Epidermal melanocyte (primary cell): ENCODE data around the gene M6PR.

Experiments used
- DNase-seq: peaks from one replicate; pipeline ENCODE4 v3.0.0; 2011; ENCODE audit warnings: low spot score; ENCODE audit not compliant: insufficient read length

M6PR gene

DNA sequence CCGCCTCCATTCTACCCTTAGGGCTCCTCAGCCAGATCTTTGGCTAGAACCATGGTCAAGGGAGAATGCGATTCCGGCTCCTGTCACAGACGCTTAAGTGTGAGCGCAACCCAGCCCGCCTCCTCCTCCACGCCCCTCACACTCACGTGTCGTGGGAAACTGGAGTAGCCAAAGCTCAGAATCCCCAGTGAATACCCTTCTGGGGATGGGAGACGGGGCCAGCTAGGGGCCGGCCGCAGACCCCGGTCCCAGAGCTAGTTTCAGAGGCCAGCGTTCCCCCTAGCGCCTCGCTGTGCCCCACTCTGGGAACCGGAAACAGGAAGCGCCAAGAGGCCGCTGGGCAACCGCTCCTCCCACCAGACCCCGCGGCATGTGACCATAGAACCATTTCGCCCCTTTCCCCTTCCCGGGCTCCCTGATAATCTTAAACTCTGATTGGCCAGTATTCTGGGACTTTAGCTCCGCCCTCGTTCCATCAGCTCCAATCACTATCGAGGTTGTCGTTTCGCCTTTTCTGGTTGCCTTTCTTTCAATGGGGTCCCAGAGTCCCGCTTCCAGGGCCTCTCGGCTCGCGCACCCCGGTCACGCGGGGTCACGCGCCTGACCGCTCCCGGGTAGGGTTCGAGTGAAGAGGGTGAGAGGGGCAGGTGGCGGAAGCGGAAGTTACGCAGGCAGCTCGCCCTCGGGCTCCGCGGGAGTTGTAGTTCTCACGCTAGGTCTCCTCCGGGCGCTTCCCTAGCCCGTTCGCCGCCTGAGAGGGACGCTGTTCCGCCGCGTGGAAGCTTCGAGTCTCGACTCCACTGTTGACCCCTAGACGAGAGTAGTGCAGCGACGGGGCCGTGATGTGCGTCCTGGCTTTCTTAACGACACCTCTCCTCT lies at the start of gene M6PR:
Gene M6PR, minus strand, starts transcription at position 304 of the 879 bp plus-strand sequence. CDS start 3,241 bp downstream, outside the sequence.
- peak; percentile 96 for DNase-seq

DNA sequence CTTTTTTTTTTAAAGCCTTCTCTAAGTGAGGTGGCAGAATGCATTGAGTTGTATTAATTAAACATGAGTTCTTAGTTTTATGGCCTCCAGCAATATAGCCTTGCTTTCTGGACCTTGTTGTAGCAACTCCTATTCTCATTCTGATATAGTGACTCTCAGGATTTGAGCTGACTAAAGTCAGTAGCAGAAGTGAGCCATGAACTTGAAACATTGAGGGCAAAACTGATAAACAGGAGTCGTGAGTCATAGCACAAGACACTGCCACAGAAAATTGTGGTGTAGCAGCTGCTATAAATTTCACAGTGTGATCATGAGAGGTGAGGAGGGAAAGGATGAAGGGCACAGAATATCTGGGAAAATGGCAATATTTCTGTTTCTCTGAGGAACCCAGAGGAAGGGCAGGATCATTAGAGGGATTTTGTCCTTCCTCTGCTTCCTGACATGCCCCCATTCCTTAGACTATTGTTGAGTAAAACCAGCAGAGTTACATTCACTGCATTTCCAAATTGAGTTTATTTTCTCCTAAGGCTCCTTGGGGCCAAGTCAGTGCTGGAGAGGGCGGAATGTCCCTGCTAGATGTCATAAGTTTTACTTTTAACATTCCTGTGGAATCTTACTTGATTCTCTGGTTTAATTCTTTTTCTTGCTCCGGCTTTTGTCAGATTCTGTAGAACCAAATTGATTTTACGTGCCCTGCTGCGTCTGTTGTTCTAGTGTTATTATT lies 47.4 kb upstream of the M6PR start:
- DNase-seq, result no peak

- no peak for DNase-seq
Measured at GRCh38 chr12:8995021-8995775, 45.8 kb upstream of the M6PR start.

DNA sequence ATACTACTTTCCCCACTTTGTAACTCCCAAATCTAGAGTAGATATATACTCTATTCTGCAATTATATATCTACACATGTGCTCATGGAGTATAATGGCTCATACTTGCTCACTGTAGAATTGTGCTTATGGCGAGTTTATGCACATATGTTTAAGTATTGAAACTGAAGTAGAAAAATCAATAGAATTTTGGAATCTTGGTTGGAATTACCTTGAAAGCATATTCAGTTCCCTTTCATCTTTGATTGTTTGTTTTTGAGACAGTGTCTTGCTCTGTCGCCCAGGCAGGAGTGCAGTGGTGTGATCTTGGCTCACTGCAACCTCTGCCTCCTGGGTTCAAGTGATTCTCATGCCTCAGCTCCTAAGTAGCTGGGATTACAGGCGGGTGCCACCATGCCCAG lies 44.4 kb upstream of the M6PR start:
- no peak for DNase-seq

GRCh38 chr12:8991371-8992345 lies 42.2 kb upstream of the M6PR start:
- no peak for DNase-seq

GRCh38 chr12:8989413-8989812 lies 40.0 kb upstream of the M6PR start, which contains the start of gene KLRG1:
TSS of gene KLRG1 (plus strand) at chr12:8989546. CDS start at chr12:8989636, 90 bp downstream.
- DNase-seq, result no peak

GRCh38 chr12:8987685-8988084 lies 38.2 kb upstream of the M6PR start:
- no peak for DNase-seq

GRCh38 chr12:8987163-8987562 lies 37.7 kb upstream of the M6PR start:
- DNase-seq, result no peak

- DNase-seq, result no peak
Measured at GRCh38 chr12:8985213-8985754, 35.8 kb upstream of the M6PR start.

DNA sequence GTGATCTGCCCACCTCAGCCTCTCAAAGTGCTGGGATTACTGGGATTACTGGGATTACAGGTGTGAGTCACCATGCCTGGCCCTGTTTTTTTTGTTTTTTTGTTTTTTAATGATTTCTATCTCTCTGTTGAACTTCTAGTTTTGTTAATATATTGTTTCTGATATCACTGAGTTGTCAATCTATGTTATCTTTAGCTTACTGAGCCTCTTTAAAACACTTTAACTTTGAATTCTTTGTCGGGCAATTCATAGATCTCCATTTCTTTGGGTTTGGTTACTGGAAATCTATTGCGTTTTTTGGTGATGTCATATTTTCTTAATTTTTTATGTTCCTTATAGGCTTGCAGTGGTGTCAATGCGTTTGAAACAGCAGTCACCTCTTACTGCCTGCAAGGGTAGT lies 30.7 kb upstream of the M6PR start:
- DNase-seq, result no peak

DNA sequence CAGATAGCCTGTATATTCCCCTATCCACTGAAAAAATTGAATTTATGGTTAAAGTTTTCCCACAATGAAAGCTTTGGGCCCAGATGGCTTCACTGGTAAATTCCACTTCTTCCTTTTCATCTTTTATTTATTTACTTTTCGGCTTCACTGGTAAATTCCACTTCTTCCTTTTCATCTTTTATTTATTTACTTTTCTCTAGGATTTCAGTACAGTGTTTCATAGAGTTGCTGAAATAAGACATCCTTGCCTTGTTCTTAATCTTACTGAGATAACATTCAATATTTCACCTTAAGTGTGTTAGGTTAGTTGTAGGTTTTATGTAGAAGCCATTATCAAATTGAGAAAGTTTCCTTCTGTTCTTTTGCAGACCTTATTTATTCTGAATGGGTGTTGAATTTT lies 21.0 kb upstream of the M6PR start:
- DNase-seq, result no peak

GRCh38 chr12:8969861-8970411 lies 20.5 kb upstream of the M6PR start:
- DNase-seq, result no peak

GRCh38 chr12:8968761-8969160 lies 19.3 kb upstream of the M6PR start:
- no peak for DNase-seq

DNA sequence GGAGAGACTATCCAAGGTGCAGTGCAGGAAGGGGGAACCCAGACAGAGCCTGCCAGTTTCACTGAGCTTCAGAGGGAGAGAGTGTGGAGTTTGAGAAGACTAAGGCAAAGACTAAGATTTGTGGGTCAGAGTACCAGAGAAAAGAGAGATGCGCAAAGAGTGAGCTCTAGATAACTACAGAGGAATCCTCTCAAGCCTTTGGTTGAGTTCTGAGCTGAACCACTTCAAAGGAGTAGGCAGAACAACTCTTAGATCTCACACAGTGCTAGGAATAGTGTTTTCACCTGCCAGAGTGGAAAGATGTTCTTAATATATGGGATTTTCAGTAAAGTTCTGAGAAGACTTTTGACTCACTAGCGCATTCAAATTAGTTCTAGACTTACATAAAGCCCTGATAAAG lies 10.7 kb upstream of the M6PR start:
- DNase-seq, result no peak

GRCh38 chr12:8958066-8958465 lies 8.6 kb upstream of the M6PR start:
- no peak for DNase-seq

- DNase-seq, result no peak
Measured at GRCh38 chr12:8957561-8957960, 8.1 kb upstream of the M6PR start.

DNA sequence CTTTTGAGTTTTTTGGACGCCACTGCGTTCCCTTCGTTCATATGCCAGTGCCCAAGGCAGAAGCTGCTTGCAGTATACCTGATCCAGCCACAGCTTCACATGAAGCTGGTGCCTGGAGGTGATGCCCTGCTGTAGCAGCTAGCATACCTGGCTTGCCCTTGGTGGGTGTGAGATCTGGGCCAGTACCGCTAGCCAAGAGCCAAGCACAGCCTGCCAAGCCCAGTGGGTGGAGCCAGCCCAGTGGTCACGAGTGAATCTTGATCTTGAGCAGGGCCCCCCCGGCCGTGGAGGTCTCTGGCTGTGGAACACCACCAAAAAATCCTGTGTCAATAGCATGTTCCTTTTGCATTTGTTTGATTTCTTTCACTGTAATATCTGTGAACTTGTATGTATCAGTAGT lies 7.3 kb upstream of the M6PR start:
- DNase-seq, result no peak

GRCh38 chr12:8956073-8956472 lies 6.6 kb upstream of the M6PR start:
- no peak for DNase-seq

DNA sequence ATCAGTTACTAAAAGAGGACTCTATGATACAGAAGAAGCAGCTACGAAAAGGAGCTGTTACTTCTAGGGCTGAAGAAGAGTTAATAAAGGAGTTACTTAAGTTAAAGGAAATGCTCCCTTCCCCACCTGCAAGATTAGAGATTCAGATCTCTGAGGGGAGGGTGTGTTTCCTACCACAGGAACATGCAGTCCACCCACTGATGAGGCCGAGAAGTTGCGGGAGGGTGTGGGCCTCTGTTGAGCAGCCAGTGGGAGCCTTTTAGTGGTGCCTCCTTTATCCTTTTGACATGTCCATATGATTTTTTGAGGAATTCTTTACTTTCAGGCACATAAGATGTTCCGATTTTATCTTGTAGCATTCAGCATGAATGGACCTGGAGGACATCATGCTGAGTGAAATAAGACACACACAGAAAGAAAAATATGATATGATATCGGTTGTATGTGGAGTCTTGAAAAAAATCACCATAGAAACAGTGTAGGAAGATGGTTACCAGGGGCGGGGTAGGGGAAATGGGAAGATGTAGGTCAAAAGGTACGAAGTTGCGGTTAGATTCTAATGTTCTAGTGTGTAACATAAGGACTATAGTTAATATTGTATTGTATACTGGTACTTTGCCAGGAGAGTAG lies 4.4 kb upstream of the M6PR start:
- no peak for DNase-seq

DNA sequence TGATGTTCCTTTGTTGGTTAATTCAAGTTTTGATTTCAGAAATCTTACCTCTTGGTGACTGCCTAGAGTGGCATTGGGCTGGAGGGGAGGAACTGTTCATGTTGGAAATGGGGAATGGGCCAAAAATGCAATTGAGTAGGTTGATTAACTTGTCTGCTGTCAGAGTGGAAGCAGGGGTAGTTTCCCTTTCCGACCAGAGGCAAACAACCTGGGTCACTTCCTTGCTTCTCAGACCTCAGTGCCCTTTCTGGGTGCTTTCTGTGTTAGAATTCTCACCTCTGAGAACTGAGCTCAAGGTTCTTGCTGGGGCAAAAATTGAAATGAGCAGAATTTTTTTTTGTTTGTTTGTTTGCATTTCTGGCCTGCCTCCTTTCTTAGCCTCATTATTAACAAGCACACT lies 2.3 kb upstream of the M6PR start:
- DNase-seq, result no peak
